ENCODE data around the gene MUC6.

The MUC6 gene

DNA sequence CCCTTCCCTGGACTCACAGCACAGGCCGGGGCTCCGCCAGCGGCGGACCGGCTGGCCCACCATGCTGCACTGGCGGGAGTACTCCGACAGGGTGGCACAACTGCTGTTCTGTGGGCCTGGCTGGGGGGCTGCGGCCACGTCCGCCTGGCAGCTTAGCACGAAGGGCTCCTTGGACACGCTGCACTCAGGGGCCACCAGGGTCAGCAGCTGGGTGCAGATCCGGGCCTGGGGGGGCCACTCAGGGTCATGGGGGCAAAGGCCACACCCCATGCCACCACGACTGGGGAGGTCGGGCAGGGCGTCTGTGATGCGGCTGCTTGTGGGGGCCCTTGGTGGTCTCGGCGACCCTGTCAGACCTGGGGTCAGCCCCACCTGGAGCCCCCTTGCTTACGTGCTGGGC, 6.0 kb downstream of the MUC6 start:
- no peak for DNase-seq (ENCODE audit: low read depth)
- H3K4me3 ChIP-seq (ENCODE audit: low read depth, low read length) = no peak overlapping the region
- TF ChIP-seq, protein P1, sequence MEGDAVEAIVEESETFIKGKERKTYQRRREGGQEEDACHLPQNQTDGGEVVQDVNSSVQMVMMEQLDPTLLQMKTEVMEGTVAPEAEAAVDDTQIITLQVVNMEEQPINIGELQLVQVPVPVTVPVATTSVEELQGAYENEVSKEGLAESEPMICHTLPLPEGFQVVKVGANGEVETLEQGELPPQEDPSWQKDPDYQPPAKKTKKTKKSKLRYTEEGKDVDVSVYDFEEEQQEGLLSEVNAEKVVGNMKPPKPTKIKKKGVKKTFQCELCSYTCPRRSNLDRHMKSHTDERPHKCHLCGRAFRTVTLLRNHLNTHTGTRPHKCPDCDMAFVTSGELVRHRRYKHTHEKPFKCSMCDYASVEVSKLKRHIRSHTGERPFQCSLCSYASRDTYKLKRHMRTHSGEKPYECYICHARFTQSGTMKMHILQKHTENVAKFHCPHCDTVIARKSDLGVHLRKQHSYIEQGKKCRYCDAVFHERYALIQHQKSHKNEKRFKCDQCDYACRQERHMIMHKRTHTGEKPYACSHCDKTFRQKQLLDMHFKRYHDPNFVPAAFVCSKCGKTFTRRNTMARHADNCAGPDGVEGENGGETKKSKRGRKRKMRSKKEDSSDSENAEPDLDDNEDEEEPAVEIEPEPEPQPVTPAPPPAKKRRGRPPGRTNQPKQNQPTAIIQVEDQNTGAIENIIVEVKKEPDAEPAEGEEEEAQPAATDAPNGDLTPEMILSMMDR (IDR thresholded peaks at IDR 0.05; ENCODE audit: low read depth, low read length, missing control alignments) = no peak

DNA sequence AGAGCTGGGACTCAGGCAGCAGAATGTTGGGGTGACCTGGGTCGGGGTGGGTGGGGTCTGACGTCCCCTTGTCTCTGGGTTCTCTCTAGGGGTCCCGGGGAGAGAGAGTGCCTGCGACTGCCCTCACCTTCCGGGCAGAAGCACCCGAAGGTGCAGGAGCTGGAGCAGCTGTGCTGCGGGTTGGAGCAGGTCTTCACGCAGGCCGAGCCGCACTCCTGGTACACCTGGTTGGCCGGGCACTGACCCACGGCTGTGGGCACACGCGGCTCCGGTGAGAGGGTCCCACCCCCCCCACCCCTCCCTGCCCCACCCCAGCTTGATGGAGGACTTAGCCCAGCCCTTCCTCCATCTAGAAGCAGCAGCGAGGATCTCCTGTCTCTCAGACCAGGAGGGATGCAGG, 6.4 kb downstream of the MUC6 start:
- TF ChIP-seq, protein P1 (IDR thresholded peaks at IDR 0.05; ENCODE audit: low read depth, low read length, missing control alignments) = no peak
- no peak for DNase-seq (ENCODE audit: low read depth)
- no peak overlapping the region for H3K4me3 ChIP-seq (ENCODE audit: low read depth, low read length)

DNA sequence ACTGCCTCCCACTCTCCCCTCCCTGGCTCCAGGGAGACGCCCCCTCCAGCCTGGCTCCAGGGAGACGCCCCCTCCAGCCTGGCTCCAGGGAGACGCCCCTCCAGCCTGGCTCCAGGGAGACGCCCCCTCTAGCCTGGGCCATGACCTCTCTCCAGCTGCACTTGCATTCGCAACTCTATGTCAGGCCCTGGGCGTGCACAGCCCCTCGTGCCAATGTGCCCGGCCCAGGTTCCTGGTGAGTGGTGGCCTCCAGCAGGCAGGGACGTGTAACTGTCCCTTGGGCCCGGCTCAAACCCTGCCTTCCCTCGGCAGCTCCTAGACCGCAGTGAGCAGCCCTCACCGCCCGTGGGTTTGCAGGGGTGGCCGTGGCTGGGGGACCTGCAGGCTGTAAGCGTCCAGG, 6.9 kb downstream of the MUC6 start:
- no peak for DNase-seq (ENCODE audit: low read depth)
- no peak overlapping the region for H3K4me3 ChIP-seq (ENCODE audit: low read depth, low read length)
- TF ChIP-seq, protein P1 (IDR thresholded peaks at IDR 0.05; ENCODE audit: low read depth, low read length, missing control alignments) = no peak

DNA sequence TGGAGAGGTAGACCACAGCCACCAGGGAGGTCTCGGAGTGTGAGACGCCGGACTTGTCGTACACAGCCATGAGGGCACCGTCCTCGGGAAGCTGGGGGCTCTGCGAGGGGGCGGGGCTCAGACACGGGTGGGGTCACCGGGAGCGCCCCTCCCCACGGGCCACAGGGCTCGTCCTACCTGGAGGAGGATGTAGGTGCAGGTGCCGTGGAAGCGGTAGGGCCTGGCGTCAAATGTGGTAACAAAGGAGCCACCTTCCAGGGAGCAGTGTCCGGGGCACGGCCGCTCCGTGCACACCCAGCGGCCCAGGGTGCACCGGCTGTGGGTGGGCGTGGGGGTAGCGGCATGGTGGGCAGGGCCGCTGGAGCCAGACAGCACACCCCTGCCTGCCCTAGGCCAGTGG, 7.5 kb downstream of the MUC6 start:
- H3K4me3 ChIP-seq (ENCODE audit: low read depth, low read length) = no peak overlapping the region
- DNase-seq (ENCODE audit: low read depth) = no peak
- TF ChIP-seq, protein P1 (IDR thresholded peaks at IDR 0.05; ENCODE audit: low read depth, low read length, missing control alignments) = no peak

DNA sequence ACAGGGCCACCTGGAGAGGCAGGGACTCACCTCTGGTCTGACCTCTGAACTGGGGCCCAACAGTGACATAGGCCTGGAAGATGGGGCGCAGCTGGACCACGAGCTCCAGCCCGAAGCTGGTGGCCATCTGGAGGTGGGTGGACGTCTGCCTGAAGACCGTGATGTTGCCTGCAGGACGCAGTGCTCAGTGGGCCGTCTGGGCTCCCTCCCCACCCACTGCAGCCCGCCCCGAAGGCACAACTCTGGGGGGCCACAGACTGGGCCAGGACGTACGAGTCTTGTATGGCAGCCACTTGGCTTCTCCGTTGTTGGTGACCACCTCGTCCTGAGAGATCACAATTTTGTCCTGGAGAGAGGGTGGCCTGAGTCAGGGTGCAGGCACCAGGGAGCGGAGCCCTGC, 7.9 kb downstream of the MUC6 start:
- DNase-seq (ENCODE audit: low read depth) = no peak
- no peak overlapping the region for H3K4me3 ChIP-seq (ENCODE audit: low read depth, low read length)
- TF ChIP-seq, protein P1 (IDR thresholded peaks at IDR 0.05; ENCODE audit: low read depth, low read length, missing control alignments) = no peak

DNA sequence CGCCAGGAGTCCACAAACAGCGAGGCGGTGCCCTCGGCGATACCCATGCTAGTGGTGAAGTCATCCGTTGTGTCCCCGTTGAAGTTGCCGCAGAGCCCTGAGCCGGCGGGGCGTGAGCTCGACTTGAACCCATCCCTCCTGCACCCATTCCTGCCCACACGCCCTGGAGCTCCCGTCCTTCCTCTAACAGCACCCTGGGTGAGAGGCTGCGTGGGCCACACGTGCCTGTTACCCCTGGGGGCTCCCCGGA, 8.3 kb downstream of the MUC6 start:
- H3K4me3 ChIP-seq (ENCODE audit: low read depth, low read length) = no peak overlapping the region
- TF ChIP-seq, protein P1 (IDR thresholded peaks at IDR 0.05; ENCODE audit: low read depth, low read length, missing control alignments) = no peak
- DNase-seq (ENCODE audit: low read depth) = no peak

DNA sequence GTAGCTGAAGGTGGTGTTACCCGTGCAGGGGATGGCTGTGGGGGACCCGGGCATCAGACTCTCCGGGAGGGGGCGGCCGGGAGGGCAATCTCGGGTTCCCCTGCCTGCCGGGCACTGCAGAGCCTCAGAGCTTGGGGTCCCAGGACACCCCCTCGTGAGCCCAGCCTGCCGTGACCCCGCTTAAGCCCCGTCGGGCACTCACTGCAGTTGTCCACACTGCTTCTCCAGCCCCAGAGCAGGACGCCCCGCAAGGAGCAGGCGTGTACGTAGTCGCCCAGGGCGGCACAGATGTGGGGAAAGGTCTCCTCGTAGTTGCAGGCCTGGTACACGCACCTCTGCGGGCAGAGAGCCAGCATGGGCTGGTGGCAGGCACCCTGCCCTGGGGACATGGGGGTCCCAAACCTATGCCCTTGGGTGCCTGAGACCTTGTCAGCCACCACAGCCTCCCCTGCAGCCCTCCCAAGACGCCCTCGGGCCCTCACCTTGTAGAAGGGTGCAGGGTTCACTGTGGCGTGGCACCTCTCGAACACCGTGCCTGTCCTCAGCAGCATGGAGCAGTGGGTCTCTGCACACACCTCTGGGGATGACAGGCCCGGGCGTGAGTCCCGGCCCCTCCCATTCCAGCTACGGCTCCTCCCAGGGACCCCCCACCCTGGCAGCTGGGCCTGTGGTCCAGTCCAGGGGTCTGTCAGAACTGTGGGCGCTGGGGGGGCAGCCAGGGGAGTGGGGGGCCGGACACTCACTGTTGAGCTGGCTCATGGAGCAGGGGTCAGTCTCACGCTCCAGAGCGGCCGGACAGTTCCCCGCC, 8.8 kb downstream of the MUC6 start:
- TF ChIP-seq, protein P1 (IDR thresholded peaks at IDR 0.05; ENCODE audit: low read depth, low read length, missing control alignments) = no peak
- no peak for DNase-seq (ENCODE audit: low read depth)
- no peak overlapping the region for H3K4me3 ChIP-seq (ENCODE audit: low read depth, low read length)

All from GM12864 (cell line).